Measurements from ENCODE around the gene NPAS3.

GRCh38 chr14:32913725-32914124 is 25.0 kb upstream of the NPAS3 start:
- TF ChIP-seq, protein P1, sequence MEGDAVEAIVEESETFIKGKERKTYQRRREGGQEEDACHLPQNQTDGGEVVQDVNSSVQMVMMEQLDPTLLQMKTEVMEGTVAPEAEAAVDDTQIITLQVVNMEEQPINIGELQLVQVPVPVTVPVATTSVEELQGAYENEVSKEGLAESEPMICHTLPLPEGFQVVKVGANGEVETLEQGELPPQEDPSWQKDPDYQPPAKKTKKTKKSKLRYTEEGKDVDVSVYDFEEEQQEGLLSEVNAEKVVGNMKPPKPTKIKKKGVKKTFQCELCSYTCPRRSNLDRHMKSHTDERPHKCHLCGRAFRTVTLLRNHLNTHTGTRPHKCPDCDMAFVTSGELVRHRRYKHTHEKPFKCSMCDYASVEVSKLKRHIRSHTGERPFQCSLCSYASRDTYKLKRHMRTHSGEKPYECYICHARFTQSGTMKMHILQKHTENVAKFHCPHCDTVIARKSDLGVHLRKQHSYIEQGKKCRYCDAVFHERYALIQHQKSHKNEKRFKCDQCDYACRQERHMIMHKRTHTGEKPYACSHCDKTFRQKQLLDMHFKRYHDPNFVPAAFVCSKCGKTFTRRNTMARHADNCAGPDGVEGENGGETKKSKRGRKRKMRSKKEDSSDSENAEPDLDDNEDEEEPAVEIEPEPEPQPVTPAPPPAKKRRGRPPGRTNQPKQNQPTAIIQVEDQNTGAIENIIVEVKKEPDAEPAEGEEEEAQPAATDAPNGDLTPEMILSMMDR (CRISPR knock-in tag; IDR thresholded peaks at IDR 0.05), result no peak
- TF ChIP-seq EZH2 (conservative IDR thresholded peaks at IDR 0.05; ENCODE audit: low read depth, low read length), result no peak
- TF ChIP-seq KDM1A (CRISPR knock-in tag; IDR thresholded peaks at IDR 0.05), result no peak
- TF ChIP-seq JUND (CRISPR knock-in tag; IDR thresholded peaks at IDR 0.05), result no peak
- TF ChIP-seq ZNF614 (CRISPR knock-in tag; IDR thresholded peaks at IDR 0.05; ENCODE audit: borderline replicate concordance), result no peak
- TF ChIP-seq, protein P2, sequence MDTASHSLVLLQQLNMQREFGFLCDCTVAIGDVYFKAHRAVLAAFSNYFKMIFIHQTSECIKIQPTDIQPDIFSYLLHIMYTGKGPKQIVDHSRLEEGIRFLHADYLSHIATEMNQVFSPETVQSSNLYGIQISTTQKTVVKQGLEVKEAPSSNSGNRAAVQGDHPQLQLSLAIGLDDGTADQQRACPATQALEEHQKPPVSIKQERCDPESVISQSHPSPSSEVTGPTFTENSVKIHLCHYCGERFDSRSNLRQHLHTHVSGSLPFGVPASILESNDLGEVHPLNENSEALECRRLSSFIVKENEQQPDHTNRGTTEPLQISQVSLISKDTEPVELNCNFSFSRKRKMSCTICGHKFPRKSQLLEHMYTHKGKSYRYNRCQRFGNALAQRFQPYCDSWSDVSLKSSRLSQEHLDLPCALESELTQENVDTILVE (CRISPR knock-in tag; IDR thresholded peaks at IDR 0.05), result no peak
- no peak for TF ChIP-seq ZZZ3 (CRISPR knock-in tag; IDR thresholded peaks at IDR 0.05; ENCODE audit: borderline replicate concordance)
- no peak for TF ChIP-seq ZFP41 (CRISPR knock-in tag; IDR thresholded peaks at IDR 0.05; ENCODE audit: borderline replicate concordance)
- no peak for TF ChIP-seq GTF2F1 (IDR thresholded peaks at IDR 0.05; ENCODE audit: low read length)
- TF ChIP-seq RFX5 (IDR thresholded peaks at IDR 0.05; ENCODE audit: low read depth, low read length), result no peak
- TF ChIP-seq NR2F6 (IDR thresholded peaks at IDR 0.05), result no peak
- no peak for TF ChIP-seq NR2F6 (CRISPR knock-in tag; IDR thresholded peaks at IDR 0.05)
- TF ChIP-seq SPEN (CRISPR knock-in tag; IDR thresholded peaks at IDR 0.05; ENCODE audit: low read depth), result no peak
- no peak for TF ChIP-seq ZNF841 (CRISPR knock-in tag; IDR thresholded peaks at IDR 0.05; ENCODE audit: borderline replicate concordance)
- TF ChIP-seq, protein P3, sequence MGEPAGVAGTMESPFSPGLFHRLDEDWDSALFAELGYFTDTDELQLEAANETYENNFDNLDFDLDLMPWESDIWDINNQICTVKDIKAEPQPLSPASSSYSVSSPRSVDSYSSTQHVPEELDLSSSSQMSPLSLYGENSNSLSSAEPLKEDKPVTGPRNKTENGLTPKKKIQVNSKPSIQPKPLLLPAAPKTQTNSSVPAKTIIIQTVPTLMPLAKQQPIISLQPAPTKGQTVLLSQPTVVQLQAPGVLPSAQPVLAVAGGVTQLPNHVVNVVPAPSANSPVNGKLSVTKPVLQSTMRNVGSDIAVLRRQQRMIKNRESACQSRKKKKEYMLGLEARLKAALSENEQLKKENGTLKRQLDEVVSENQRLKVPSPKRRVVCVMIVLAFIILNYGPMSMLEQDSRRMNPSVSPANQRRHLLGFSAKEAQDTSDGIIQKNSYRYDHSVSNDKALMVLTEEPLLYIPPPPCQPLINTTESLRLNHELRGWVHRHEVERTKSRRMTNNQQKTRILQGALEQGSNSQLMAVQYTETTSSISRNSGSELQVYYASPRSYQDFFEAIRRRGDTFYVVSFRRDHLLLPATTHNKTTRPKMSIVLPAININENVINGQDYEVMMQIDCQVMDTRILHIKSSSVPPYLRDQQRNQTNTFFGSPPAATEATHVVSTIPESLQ (CRISPR knock-in tag; conservative IDR thresholded peaks at IDR 0.05), result no peak

Data from HepG2 (cell line).